Measurements from ENCODE around the gene TRMT6.

The TRMT6 gene

GRCh38 chr20:5949943-5950270 lies 426 bp downstream of the TRMT6 start:
- no peak for ATAC-seq (ENCODE audit: insufficient read depth, low read depth)
- H3K27ac ChIP-seq (ENCODE audit: low read length) = peak overlapping the region; percentile 91
- no peaks in the 10 kb centered on the region for H3K27me3 ChIP-seq (ENCODE audit: insufficient read depth, low read length, poor library complexity)
- H3K79me2 ChIP-seq (ENCODE audit: insufficient read depth, low read length) = peaks cover 75% of the 10 kb centered on the region
- H3K4me1 ChIP-seq (ENCODE audit: insufficient read depth, low read length) = peaks cover 47% of the 10 kb centered on the region
- DNase-seq = peak; percentile 12
- peak overlapping the region; percentile 79 for H3K9ac ChIP-seq (ENCODE audit: low read depth, low read length)
- H4K20me1 ChIP-seq (ENCODE audit: insufficient read depth, low read length) = no peaks in the 10 kb centered on the region
- H3K9me3 ChIP-seq (ENCODE audit: insufficient read depth, low read length, severe bottlenecking) = no peaks in the 10 kb centered on the region
- TF ChIP-seq CTCF (IDR thresholded peaks at IDR 0.05; ENCODE audit: borderline replicate concordance, extremely low read depth, low read length, poor library complexity, severe bottlenecking) (no peak), EZH2 (IDR thresholded peaks at IDR 0.05; ENCODE audit: borderline replicate concordance, low read depth, low read length, severe bottlenecking) (no peak)
- peak overlapping the region; percentile 96 for H2AFZ ChIP-seq (ENCODE audit: low read depth, low read length)
- H3K36me3 ChIP-seq (ENCODE audit: insufficient read depth, low read length) = peaks cover 61% of the 10 kb centered on the region
- H3K4me3 ChIP-seq (ENCODE audit: low read depth in 1 of 2, low read length in 2 of 2) = peak overlapping the region; percentile 41 to 81
- peak overlapping the region; percentile 78 for H3K4me2 ChIP-seq (ENCODE audit: insufficient read depth, low read length)

- H3K9me3 ChIP-seq (ENCODE audit: insufficient read depth, low read length, severe bottlenecking) = no peaks in the 10 kb centered on the region
- no peak overlapping the region for H2AFZ ChIP-seq (ENCODE audit: low read depth, low read length)
- TF ChIP-seq EZH2 (IDR thresholded peaks at IDR 0.05; ENCODE audit: borderline replicate concordance, low read depth, low read length, severe bottlenecking) = no peak
- no peak for TF ChIP-seq CTCF (IDR thresholded peaks at IDR 0.05; ENCODE audit: borderline replicate concordance, extremely low read depth, low read length, poor library complexity, severe bottlenecking)
- H3K4me1 ChIP-seq (ENCODE audit: insufficient read depth, low read length) = peaks cover 31% of the 10 kb centered on the region
- ATAC-seq (ENCODE audit: insufficient read depth, low read depth) = no peak
- H3K4me3 ChIP-seq (ENCODE audit: low read depth in 1 of 2, low read length in 2 of 2) = no peak overlapping the region
- no peak overlapping the region for H3K27ac ChIP-seq (ENCODE audit: low read length)
- no peaks in the 10 kb centered on the region for H4K20me1 ChIP-seq (ENCODE audit: insufficient read depth, low read length)
- H3K36me3 ChIP-seq (ENCODE audit: insufficient read depth, low read length) = peaks cover 59% of the 10 kb centered on the region
- H3K4me2 ChIP-seq (ENCODE audit: insufficient read depth, low read length) = peak overlapping the region; percentile 10; the same call in 1 of the 2 replicates
- H3K9ac ChIP-seq (ENCODE audit: low read depth, low read length) = no peak overlapping the region
- H3K27me3 ChIP-seq (ENCODE audit: insufficient read depth, low read length, poor library complexity) = no peaks in the 10 kb centered on the region
- no peak for DNase-seq
- peaks cover 55% of the 10 kb centered on the region for H3K79me2 ChIP-seq (ENCODE audit: insufficient read depth, low read length)
Observed at GRCh38 chr20:5947276-5947675, 3.1 kb downstream of the TRMT6 start.

- H3K36me3 ChIP-seq (ENCODE audit: insufficient read depth, low read length) = peaks cover 67% of the 10 kb centered on the region
Observed at GRCh38 chr20:5945963-5946362, 4.4 kb downstream of the TRMT6 start.

More at GRCh38 chr20:5945963-5946362, 4.4 kb downstream of the TRMT6 start:
- Histone ChIP-seq H3K4me3 (ENCODE audit: low read depth in 1 of 2, low read length in 2 of 2) (no peak overlapping the region), H2AFZ (ENCODE audit: low read depth, low read length) (no peak overlapping the region), H3K9me3 (ENCODE audit: insufficient read depth, low read length, severe bottlenecking) (no peaks in the 10 kb centered on the region), H3K27ac (ENCODE audit: low read length) (no peak overlapping the region), H3K27me3 (ENCODE audit: insufficient read depth, low read length, poor library complexity) (no peaks in the 10 kb centered on the region), H3K79me2 (ENCODE audit: insufficient read depth, low read length) (peaks cover 41% of the 10 kb centered on the region), H3K9ac (ENCODE audit: low read depth, low read length) (no peak overlapping the region), H4K20me1 (ENCODE audit: insufficient read depth, low read length) (no peaks in the 10 kb centered on the region), H3K4me1 (ENCODE audit: insufficient read depth, low read length) (peaks cover 21% of the 10 kb centered on the region), H3K4me2 (ENCODE audit: insufficient read depth, low read length) (no peak overlapping the region)
- no peak for ATAC-seq (ENCODE audit: insufficient read depth, low read depth)
- no peak for DNase-seq
- TF ChIP-seq EZH2 (IDR thresholded peaks at IDR 0.05; ENCODE audit: borderline replicate concordance, low read depth, low read length, severe bottlenecking) (no peak), CTCF (IDR thresholded peaks at IDR 0.05; ENCODE audit: borderline replicate concordance, extremely low read depth, low read length, poor library complexity, severe bottlenecking) (no peak)
